NCI-H2171 treated with DMSO at 0.1 percent for 48 hours (cell line): Measurements from ENCODE around the gene TGDS.

Experiments used
- DNase-seq: peaks from one replicate; lab custom pipeline; 2025; lab: John Stamatoyannopoulos, UW

The TGDS gene

GRCh38 chr13:94601446-94602431 is 5.8 kb upstream of the TGDS start, which contains the start of gene GPR180:
GPR180 (plus strand) TSS chr13:94601857; CDS start chr13:94601928, 71 bp downstream.
- DNase-seq, result peak; percentile 99

GRCh38 chr13:94599877-94600276 is 3.9 kb upstream of the TGDS start:
- DNase-seq, result no peak

GRCh38 chr13:94598281-94598680 is 2.3 kb upstream of the TGDS start:
- no peak for DNase-seq

GRCh38 chr13:94596575-94596971 is 621 bp upstream of the TGDS start:
- no peak for DNase-seq

- DNase-seq, result no peak
These were observed 677 bp downstream of the TGDS start for GRCh38 chr13:94595001-94595949.

GRCh38 chr13:94590744-94591143 is 5.2 kb downstream of the TGDS start:
- no peak for DNase-seq

GRCh38 chr13:94588541-94588940 is 7.4 kb downstream of the TGDS start:
- DNase-seq, result no peak

GRCh38 chr13:94586371-94586770 is 9.6 kb downstream of the TGDS start:
- DNase-seq, result no peak

- DNase-seq, result no peak
These were observed 10.3 kb downstream of the TGDS start for GRCh38 chr13:94585543-94586101.

GRCh38 chr13:94583926-94584325 is 12.0 kb downstream of the TGDS start:
- DNase-seq, result no peak

GRCh38 chr13:94579063-94579462 is 16.9 kb downstream of the TGDS start:
- no peak for DNase-seq

GRCh38 chr13:94569615-94570014 is 26.3 kb downstream of the TGDS start:
- DNase-seq, result no peak

- no peak for DNase-seq
These were observed 27.5 kb downstream of the TGDS start for GRCh38 chr13:94568443-94568842.

GRCh38 chr13:94567581-94567980 is 28.4 kb downstream of the TGDS start:
- DNase-seq, result no peak

- no peak for DNase-seq
These were observed 34.8 kb downstream of the TGDS start for GRCh38 chr13:94561126-94561525.

- no peak for DNase-seq
These were observed 35.8 kb downstream of the TGDS start for GRCh38 chr13:94560116-94560515.

- DNase-seq, result no peak
These were observed 36.6 kb downstream of the TGDS start for GRCh38 chr13:94559222-94559795.

GRCh38 chr13:94558716-94559115 is 37.2 kb downstream of the TGDS start:
- DNase-seq, result no peak

- no peak for DNase-seq
These were observed 38.2 kb downstream of the TGDS start for GRCh38 chr13:94557684-94558235.

GRCh38 chr13:94556621-94557020 is 39.3 kb downstream of the TGDS start:
- DNase-seq, result peak; percentile 55

GRCh38 chr13:94556041-94556440 is 39.9 kb downstream of the TGDS start:
- no peak for DNase-seq
